ENCODE data around the gene DCTN3. TPM values are rescaled to one million over a fixed set of nuclear protein-coding genes. Genes with fewer than 3 reads are reported as not detected.

Gene DCTN3
- polyA plus RNA-seq, 3 donors: 120 to 174 (median 143) TPM

- Histone ChIP-seq H3K27me3 (ENCODE audit: control insufficient read depth in 2 of 2, insufficient read depth in 2 of 2, low read length in 2 of 2) (no peaks in the 10 kb centered on the region), H3K9ac (ENCODE audit: insufficient read depth, low read length, poor library complexity, severe bottlenecking) (peak overlapping the region; percentile 77), H3K4me1 (ENCODE audit: control insufficient read depth in 1 of 2, insufficient read depth in 2 of 2, low read length in 2 of 2) (peaks cover 28 to 34% of the 10 kb centered on the region in 2 donors), H3K4me2 (replicated peaks; ENCODE audit: extremely low read depth, low read length, poor library complexity, severe bottlenecking) (peak overlapping the region; percentile 94), H3K9me3 (replicated peaks in 1 of 2; ENCODE audit: control insufficient read depth in 1 of 2, insufficient read depth in 1 of 2, low read length in 2 of 2) (no peaks in the 10 kb centered on the region), H3K79me2 (ENCODE audit: insufficient read depth, low read length) (peaks cover 15% of the 10 kb centered on the region), H3K27ac (ENCODE audit: low read depth in 1 of 2, low read length in 2 of 2) (peak overlapping the region; percentile 77 to 92), H3K36me3 (replicated peaks in 1 of 2; ENCODE audit: control insufficient read depth in 1 of 2, insufficient read depth in 2 of 2, low read length in 2 of 2) (peaks cover 0 to 13% of the 10 kb centered on the region in 2 donors), H4K20me1 (ENCODE audit: insufficient read depth, low read length) (no peaks in the 10 kb centered on the region), H3K4me3 (replicated peaks in 1 of 3; ENCODE audit: low read depth in 2 of 3, low read length in 3 of 3) (peak overlapping the region; percentile 69 to 91 (median 86)), H2AFZ (ENCODE audit: insufficient read depth, low read depth, low read length, poor library complexity, severe bottlenecking) (peak overlapping the region; percentile 97)
- intact Hi-C loops (cut with micrococcal nuclease): loop anchor here in 1 of 2 donors (5.0 kb wide), 1 partner anchor 36 kb away; no protein-coding TSS in a partner anchor
- Mint-ChIP-seq H3K4me3 (peak overlapping the region; percentile 82 to 91), H3K27me3 (ENCODE audit: low read depth in 3 of 3) (peaks cover 0 to 2% (median 1%) of the 10 kb centered on the region in 3 donors), H3K36me3 (peaks cover 10 to 14% of the 10 kb centered on the region in 2 donors), H3K9me3 (peaks cover 0 to 2% (median 0%) of the 10 kb centered on the region in 7 donors), H3K4me1 (peaks cover 34% of the 10 kb centered on the region), H3K27ac (peak overlapping the region; percentile 90 to 96 (median 92))
- WGBS (ENCODE audit: insufficient coverage): 5% methylated on average over 4 of the region's 7 CpGs
- TF ChIP-seq, protein P1, sequence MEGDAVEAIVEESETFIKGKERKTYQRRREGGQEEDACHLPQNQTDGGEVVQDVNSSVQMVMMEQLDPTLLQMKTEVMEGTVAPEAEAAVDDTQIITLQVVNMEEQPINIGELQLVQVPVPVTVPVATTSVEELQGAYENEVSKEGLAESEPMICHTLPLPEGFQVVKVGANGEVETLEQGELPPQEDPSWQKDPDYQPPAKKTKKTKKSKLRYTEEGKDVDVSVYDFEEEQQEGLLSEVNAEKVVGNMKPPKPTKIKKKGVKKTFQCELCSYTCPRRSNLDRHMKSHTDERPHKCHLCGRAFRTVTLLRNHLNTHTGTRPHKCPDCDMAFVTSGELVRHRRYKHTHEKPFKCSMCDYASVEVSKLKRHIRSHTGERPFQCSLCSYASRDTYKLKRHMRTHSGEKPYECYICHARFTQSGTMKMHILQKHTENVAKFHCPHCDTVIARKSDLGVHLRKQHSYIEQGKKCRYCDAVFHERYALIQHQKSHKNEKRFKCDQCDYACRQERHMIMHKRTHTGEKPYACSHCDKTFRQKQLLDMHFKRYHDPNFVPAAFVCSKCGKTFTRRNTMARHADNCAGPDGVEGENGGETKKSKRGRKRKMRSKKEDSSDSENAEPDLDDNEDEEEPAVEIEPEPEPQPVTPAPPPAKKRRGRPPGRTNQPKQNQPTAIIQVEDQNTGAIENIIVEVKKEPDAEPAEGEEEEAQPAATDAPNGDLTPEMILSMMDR (IDR thresholded peaks at IDR 0.05): no peak
- DNase-seq: no peak
Measured at GRCh38 chr9:34638138-34638445, 17.8 kb upstream of the DCTN3 start.

DNA sequence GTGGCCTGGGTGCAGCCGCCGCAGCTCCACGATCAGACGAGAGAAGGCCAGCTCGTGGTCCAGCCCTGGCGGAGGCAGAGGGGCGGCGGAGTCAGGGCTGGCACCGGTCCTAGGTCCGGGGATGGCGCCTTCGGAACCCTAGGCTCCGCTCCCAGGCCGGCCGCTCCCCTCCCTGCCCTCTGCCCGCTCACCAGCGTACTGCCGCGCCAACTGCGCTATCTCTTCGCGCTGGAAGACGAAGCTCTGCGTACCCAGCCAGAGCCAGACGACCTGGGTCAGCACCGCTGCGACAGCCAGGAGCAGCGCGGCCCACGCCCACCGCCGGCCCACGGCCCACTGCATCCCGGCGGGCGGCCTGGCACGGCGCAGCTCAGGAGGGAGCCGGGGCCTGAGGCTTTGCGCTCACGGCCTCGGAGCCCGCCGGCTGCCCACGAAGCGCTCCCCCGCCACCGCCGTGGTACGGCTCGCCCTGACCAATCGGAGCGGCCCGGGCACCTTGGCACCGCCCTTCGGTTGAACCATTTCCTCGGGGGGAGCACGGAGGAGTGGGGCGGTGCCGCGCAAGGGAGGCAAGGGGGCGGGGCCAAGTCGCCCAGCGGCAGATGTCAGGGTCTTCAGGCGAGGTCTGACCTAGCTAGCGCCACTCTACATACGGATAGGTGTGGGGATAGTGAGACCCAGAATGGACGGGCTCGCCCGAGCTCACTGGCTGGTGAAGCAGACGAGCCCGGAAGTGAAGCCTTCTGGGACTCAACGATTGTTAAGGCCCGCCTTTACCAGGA, 17.3 kb upstream of the DCTN3 start, which contains the start of gene SIGMAR1:
SIGMAR1 (minus strand) TSS at position 432 of the 782 bp plus-strand sequence; CDS start at position 342, 90 bp downstream.
- Histone ChIP-seq H3K9ac (ENCODE audit: insufficient read depth, low read length, poor library complexity, severe bottlenecking) (peak within 1 kb of the TSS; percentile 77), H3K27ac (ENCODE audit: low read depth in 1 of 2, low read length in 2 of 2) (peak within 1 kb of the TSS; percentile 77 to 92), H3K79me2 (ENCODE audit: insufficient read depth, low read length) (peaks cover 15% of the 10 kb centered on the region), H3K4me1 (ENCODE audit: control insufficient read depth in 1 of 2, insufficient read depth in 2 of 2, low read length in 2 of 2) (peaks cover 28 to 34% of the 10 kb centered on the region in 2 donors), H2AFZ (ENCODE audit: insufficient read depth, low read depth, low read length, poor library complexity, severe bottlenecking) (peak within 1 kb of the TSS; percentile 97), H3K4me3 (replicated peaks in 1 of 3; ENCODE audit: low read depth in 2 of 3, low read length in 3 of 3) (peak within 1 kb of the TSS; percentile 69 to 91 (median 86)), H3K4me2 (replicated peaks; ENCODE audit: extremely low read depth, low read length, poor library complexity, severe bottlenecking) (peak within 1 kb of the TSS; percentile 94), H4K20me1 (ENCODE audit: insufficient read depth, low read length) (no peaks in the 10 kb centered on the region), H3K27me3 (ENCODE audit: control insufficient read depth in 2 of 2, insufficient read depth in 2 of 2, low read length in 2 of 2) (peaks cover 0 to 1% of the 10 kb centered on the region in 2 donors), H3K9me3 (replicated peaks in 1 of 2; ENCODE audit: control insufficient read depth in 1 of 2, insufficient read depth in 1 of 2, low read length in 2 of 2) (no peaks in the 10 kb centered on the region), H3K36me3 (replicated peaks in 1 of 2; ENCODE audit: control insufficient read depth in 1 of 2, insufficient read depth in 2 of 2, low read length in 2 of 2) (peaks cover 0 to 13% of the 10 kb centered on the region in 2 donors)
- Mint-ChIP-seq H3K4me3 (peak within 1 kb of the TSS; percentile 82 to 91), H3K4me1 (peaks cover 34% of the 10 kb centered on the region), H3K36me3 (peaks cover 10 to 14% of the 10 kb centered on the region in 2 donors), H3K27me3 (ENCODE audit: low read depth in 3 of 3) (peaks cover 3 to 6% (median 5%) of the 10 kb centered on the region in 3 donors), H3K9me3 (peaks cover 0 to 2% (median 0%) of the 10 kb centered on the region in 7 donors), H3K27ac (peak within 1 kb of the TSS; percentile 90 to 96 (median 92))
- TF ChIP-seq, protein P1 (IDR thresholded peaks at IDR 0.05): no peak
- under 1% methylated on average over 73 of the region's 74 CpGs for WGBS (ENCODE audit: insufficient coverage)
- peak; percentile 84 to 90 (median 88) for DNase-seq
- intact Hi-C loops (cut with micrococcal nuclease): loop anchor here in 1 of 2 donors (5.0 kb wide), 1 partner anchor 35 kb away; no protein-coding TSS in a partner anchor

Data from CD14-positive monocyte (primary cell).